CD4-positive, alpha-beta T cell (primary cell): Measurements from ENCODE around the gene RIT2. TPM values are rescaled to one million over a fixed set of nuclear protein-coding genes. Genes with fewer than 3 reads are reported as not detected.

Experiments
- ATAC-seq: fragments of 200-7000 bp; cut with Tn5 transposase; one replicate; pipeline ENCODE4 v1.10.0; 2022; ENCODE audit warnings: mild to moderate bottlenecking; ENCODE audit not compliant: poor library complexity
- CTCF ChIA-PET: fragments of 350-600 bp; sonication (Branson Sonifier 250); formaldehyde crosslinking; loops from one replicate; lab custom pipeline; 2021; ENCODE audit warnings: antibody characterized with exemption, inconsistent platforms; lab: Charles Lee
- POLR2A ChIA-PET: fragments of 350-600 bp; sonication (Branson Sonifier 250); formaldehyde crosslinking; loops from one replicate; lab custom pipeline; 2021; ENCODE audit warnings: antibody characterized with exemption, inconsistent platforms; lab: Charles Lee
- DNase-seq, 14 experiments: peaks; one replicate each; pipeline ENCODE4 v3.0.0-alpha.2; 2013 to 2020; ENCODE audit warnings: mixed read lengths in 2 of 14
- H3K27ac ChIP-seq, 2 donors: one replicate each; pipeline versions ENCODE4 v1.5.1 to v1.7.0; 2013; ENCODE audit warnings: low read length in 2 of 2, low read depth in 1 of 2, mild to moderate bottlenecking in 1 of 2
- H3K27me3 ChIP-seq, 2 experiments: 1 replicate in 1 of 2; 2 replicates in 1 of 2; pipeline versions ENCODE4 v1.6.1 to v1.7.0; 2013; ENCODE audit warnings: low read length in 2 of 2, control low read depth in 1 of 2, mild to moderate bottlenecking in 1 of 2, moderate library complexity in 1 of 2; ENCODE audit not compliant: insufficient read depth in 2 of 2, control insufficient read depth in 1 of 2
- H3K36me3 ChIP-seq: one replicate; pipeline ENCODE4 v1.6.1; 2013; ENCODE audit warnings: low read length, control low read depth; ENCODE audit not compliant: insufficient read depth
- H3K4me1 ChIP-seq: one replicate; pipeline ENCODE4 v1.6.1; 2013; ENCODE audit warnings: low read length, control low read depth; ENCODE audit not compliant: insufficient read depth
- H3K4me3 ChIP-seq: one replicate; pipeline ENCODE4 v1.5.1; 2013; ENCODE audit warnings: mild to moderate bottlenecking, low read length, moderate library complexity
- H3K9me3 ChIP-seq, 2 experiments: 1 replicate in 1 of 2; 2 replicates in 1 of 2; pipeline versions ENCODE4 v1.6.1 to v1.7.0; 2013; ENCODE audit warnings: low read length in 2 of 2, mild to moderate bottlenecking in 2 of 2, control low read depth in 1 of 2, moderate library complexity in 1 of 2; ENCODE audit not compliant: control insufficient read depth in 1 of 2, insufficient read depth in 1 of 2
- H3K27ac Mint-ChIP-seq: one replicate; pipeline ENCODE4 v1.8.0; 2020; ENCODE audit warnings: mixed read lengths
- H3K27me3 Mint-ChIP-seq: one replicate; pipeline ENCODE4 v1.8.0; 2021; ENCODE audit warnings: mixed read lengths
- H3K36me3 Mint-ChIP-seq: one replicate; pipeline ENCODE4 v1.8.0; 2021; ENCODE audit warnings: low read depth, mixed read lengths
- H3K4me1 Mint-ChIP-seq: one replicate; pipeline ENCODE4 v1.8.0; 2021; ENCODE audit warnings: low read depth, mixed read lengths
- H3K4me3 Mint-ChIP-seq: one replicate; pipeline ENCODE4 v1.8.0; 2020; ENCODE audit warnings: mild to moderate bottlenecking, mixed read lengths
- H3K9me3 Mint-ChIP-seq: one replicate; pipeline ENCODE4 v1.8.0; 2020; ENCODE audit warnings: mixed read lengths
- CTCF ChIP-seq: fragments of 200-600 bp; IDR thresholded peaks from one replicate; pipeline ENCODE4 v1.8.0; 2022; ENCODE audit warnings: antibody characterized with exemption, mild to moderate bottlenecking
- intact Hi-C, 2 experiments: fragments of 100-400 bp; cut with DNase I in 1 of 2; cut with micrococcal nuclease in 1 of 2; formaldehyde crosslinking; loops; one replicate each; pipeline versions ENCODE4 v1.15.1 to v1.9.0; 2023 to 2025; cut with DNase I, micrococcal nuclease
- total RNA-seq, 174 experiments: library from RNA in 2 of 174; stranded (reverse) in 2 of 174; gene quantifications; one replicate each; pipeline ENCODE4 v1.2.3 and lab custom pipeline; 2021 to 2026

The RIT2 gene
- total RNA-seq, 2 experiments from 2014 or later, result not detected

GRCh38 chr18:42941021-42941420, 174.5 kb downstream of the RIT2 start:
- ChIA-PET CTCF (no interaction called here), POLR2A (no interaction called here)
- Histone ChIP-seq H3K9me3 (no peaks in the 10 kb centered on the region), H3K36me3 (no peaks in the 10 kb centered on the region), H3K27me3 (no peaks in the 10 kb centered on the region), H3K4me3 (no peak overlapping the region), H3K4me1 (no peaks in the 10 kb centered on the region), H3K27ac (no peak overlapping the region)
- Mint-ChIP-seq H3K9me3 (no peaks in the 10 kb centered on the region), H3K4me3 (no peak overlapping the region), H3K36me3 (no peaks in the 10 kb centered on the region), H3K27me3 (no peaks in the 10 kb centered on the region), H3K27ac (no peak overlapping the region), H3K4me1 (no peaks in the 10 kb centered on the region)
- TF ChIP-seq CTCF, result no peak
- intact Hi-C loops, result no loop called here
- ATAC-seq (no peak), DNase-seq (no peak)

GRCh38 chr18:42937436-42937835, 178.0 kb downstream of the RIT2 start:
- H3K36me3 ChIP-seq, result no peaks in the 10 kb centered on the region
- intact Hi-C loops, result no loop called here
- H3K27ac ChIP-seq, result no peak overlapping the region
- CTCF ChIA-PET, result interaction anchor here (0.7 kb wide), 2 partner anchors 9 to 655 kb away, joined by 3 to 4 read pairs; no protein-coding TSS in a partner anchor
- Mint-ChIP-seq H3K4me1 (no peaks in the 10 kb centered on the region), H3K9me3 (peaks cover 8% of the 10 kb centered on the region), H3K36me3 (no peaks in the 10 kb centered on the region), H3K4me3 (no peak overlapping the region), H3K27me3 (no peaks in the 10 kb centered on the region), H3K27ac (no peak overlapping the region)
- H3K4me1 ChIP-seq, result no peaks in the 10 kb centered on the region
- POLR2A ChIA-PET, result interaction anchor here (0.6 kb wide), 1 partner anchor 15 kb away, joined by 4 read pairs; no protein-coding TSS in a partner anchor
- no peak for ATAC-seq
- peaks cover 0 to 5% of the 10 kb centered on the region in 2 experiments for H3K9me3 ChIP-seq
- no peak for TF ChIP-seq CTCF
- DNase-seq, result no peak
- no peaks in the 10 kb centered on the region for H3K27me3 ChIP-seq
- H3K4me3 ChIP-seq, result no peak overlapping the region

DNA sequence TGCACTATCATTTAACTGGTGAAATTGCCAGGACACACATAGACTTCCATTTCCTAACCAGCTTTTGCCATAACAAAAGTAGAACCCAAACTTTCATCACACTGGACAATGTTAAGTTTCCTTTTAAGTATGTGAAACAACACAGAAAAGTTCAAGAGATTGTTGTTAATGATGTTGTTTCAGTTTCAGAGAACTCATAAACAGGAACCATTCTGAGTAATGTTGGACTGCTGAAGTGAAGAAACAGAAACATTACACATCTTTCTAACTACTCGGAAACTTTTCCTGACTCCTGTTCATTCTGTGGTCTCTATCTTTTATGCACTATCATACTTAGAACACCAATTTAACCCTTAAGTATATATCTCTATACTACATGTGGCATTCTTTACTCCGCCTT, 179.2 kb downstream of the RIT2 start:
- peaks cover 8% of the 10 kb centered on the region for H3K9me3 Mint-ChIP-seq
- no peak overlapping the region for H3K4me3 Mint-ChIP-seq
- Histone ChIP-seq H3K27me3 (no peaks in the 10 kb centered on the region), H3K27ac (no peak overlapping the region), H3K9me3 (peaks cover 0 to 5% of the 10 kb centered on the region in 2 experiments), H3K4me1 (no peaks in the 10 kb centered on the region), H3K4me3 (no peak overlapping the region), H3K36me3 (no peaks in the 10 kb centered on the region)
- ChIA-PET POLR2A (no interaction called here), CTCF (no interaction called here)
- H3K36me3 Mint-ChIP-seq, result no peaks in the 10 kb centered on the region
- no peak for ATAC-seq
- no peak for DNase-seq
- no peaks in the 10 kb centered on the region for H3K27me3 Mint-ChIP-seq
- no peak overlapping the region for H3K27ac Mint-ChIP-seq
- no peaks in the 10 kb centered on the region for H3K4me1 Mint-ChIP-seq
- TF ChIP-seq CTCF, result no peak
- intact Hi-C loops, result no loop called here
